Tibial artery (tissue), 4 donors: ENCODE results near the gene TMEM120A.
"Not testable (repeated sequence)": the region's sequence is repeated elsewhere in the genome, so short reads cannot be mapped to it uniquely, and the experiment has no call there.

ENCODE experiments used
- DNase-seq, 2 donors: peaks; one replicate each; pipeline ENCODE4 v3.0.0-alpha.2; 2019
- H3K27ac ChIP-seq, 2 donors: fragments of 200-600 bp; sonication (generic) in 1 of 2; 1 replicate in 1 of 2; 2 replicates in 1 of 2; pipeline ENCODE4 v1.5.1; 2018 to 2019; ENCODE audit warnings: mild to moderate bottlenecking in 1 of 2
- H3K27me3 ChIP-seq, 2 donors: fragments of 200-600 bp; sonication (generic) in 1 of 2; one replicate each; pipeline versions ENCODE4 v1.5.1 to v1.6.0; 2016 to 2019
- H3K36me3 ChIP-seq, 3 donors: fragments of 200-600 bp; sonication (generic) in 2 of 3; one replicate each; pipeline ENCODE4 v1.5.1; 2016 to 2019; ENCODE audit warnings: mild to moderate bottlenecking in 2 of 3
- H3K4me1 ChIP-seq, 4 donors: fragments of 200-600 bp; sonication (generic) in 2 of 4; 1 replicate in 3 of 4; 2 replicates in 1 of 4; pipeline ENCODE4 v1.5.1; 2016 to 2019
- H3K4me3 ChIP-seq, 2 donors: fragments of 200-600 bp; sonication (generic) in 1 of 2; 1 replicate in 1 of 2; 2 replicates in 1 of 2; pipeline ENCODE4 v1.5.1; 2018 to 2019; ENCODE audit warnings: mild to moderate bottlenecking in 2 of 2
- H3K9me3 ChIP-seq, 3 donors: fragments of 200-600 bp; sonication (generic) in 1 of 3; one replicate each; pipeline ENCODE4 v1.5.1; 2016 to 2019
- CTCF ChIP-seq, 2 experiments: fragments of 200-600 bp in 1 of 2; fragments of 450-650 bp in 1 of 2; IDR thresholded peaks; one replicate each; pipeline ENCODE4 v1.5.1; 2017 to 2019; ENCODE audit warnings: antibody characterized with exemption in 2 of 2, mild to moderate bottlenecking in 1 of 2, moderate library complexity in 1 of 2
- intact Hi-C: fragments of 100-400 bp; cut with DNase I; formaldehyde crosslinking; loops from one replicate; pipeline ENCODE4 v1.15.0; 2023; ENCODE audit warnings: low total_unique reads

TMEM120A gene

GRCh38 chr7:76009672-76010600, 15.5 kb upstream of the TMEM120A start:
- Histone ChIP-seq H3K27ac (peak overlapping the region in 1 of 2 donors; percentile 67), H3K27me3 (no peaks in the 10 kb centered on the region), H3K9me3 (no peaks in the 10 kb centered on the region), H3K4me1 (peaks cover 0 to 19% (median 3%) of the 10 kb centered on the region in 4 donors), H3K36me3 (peaks cover 0 to 28% (median 0%) of the 10 kb centered on the region in 3 donors), H3K4me3 (no peak overlapping the region)
- DNase-seq: no peak
- intact Hi-C loops: no loop called here
- TF ChIP-seq CTCF (IDR thresholded peaks at IDR 0.05): no peak

- intact Hi-C loops: no loop called here
- Histone ChIP-seq H3K9me3 (no peaks in the 10 kb centered on the region), H3K27ac (no peak overlapping the region), H3K4me3 (no peak overlapping the region), H3K27me3 (no peaks in the 10 kb centered on the region), H3K4me1 (peaks cover 0 to 19% (median 3%) of the 10 kb centered on the region in 4 donors), H3K36me3 (peaks cover 5 to 39% (median 7%) of the 10 kb centered on the region in 3 donors)
- no peak for DNase-seq
- TF ChIP-seq CTCF (IDR thresholded peaks at IDR 0.05): no peak
Observed at GRCh38 chr7:76008156-76008687, 13.8 kb upstream of the TMEM120A start.

- intact Hi-C loops, DNase-seq, H3K4me1 ChIP-seq, H3K4me3 ChIP-seq, H3K9me3 ChIP-seq, H3K27me3 ChIP-seq, H3K27ac ChIP-seq: not testable (repeated sequence)
- H3K36me3 ChIP-seq: peaks cover 7 to 48% (median 9%) of the 10 kb centered on the region in 3 donors
Observed at GRCh38 chr7:76005004-76005403, 10.6 kb upstream of the TMEM120A start.

- TF ChIP-seq CTCF (IDR thresholded peaks at IDR 0.05): no peak
- intact Hi-C loops: no loop called here
- H3K36me3 ChIP-seq: peaks cover 7 to 54% (median 9%) of the 10 kb centered on the region in 3 donors
- no peaks in the 10 kb centered on the region for H3K27me3 ChIP-seq
- no peak overlapping the region for H3K27ac ChIP-seq
- DNase-seq: no peak
- no peaks in the 10 kb centered on the region for H3K4me1 ChIP-seq
- H3K9me3 ChIP-seq: no peaks in the 10 kb centered on the region
- H3K4me3 ChIP-seq: no peak overlapping the region
Observed at GRCh38 chr7:76003351-76003750, 9.0 kb upstream of the TMEM120A start.

GRCh38 chr7:76002822-76003221, 8.4 kb upstream of the TMEM120A start:
- Histone ChIP-seq H3K27ac (no peak overlapping the region), H3K4me3 (no peak overlapping the region), H3K27me3 (no peaks in the 10 kb centered on the region), H3K9me3 (no peaks in the 10 kb centered on the region), H3K4me1 (no peaks in the 10 kb centered on the region), H3K36me3 (peaks cover 7 to 54% (median 9%) of the 10 kb centered on the region in 3 donors)
- intact Hi-C loops: no loop called here
- DNase-seq: no peak
- TF ChIP-seq CTCF (IDR thresholded peaks at IDR 0.05): no peak

GRCh38 chr7:76002139-76002538, 7.7 kb upstream of the TMEM120A start:
- H3K27ac ChIP-seq: no peak overlapping the region
- no peaks in the 10 kb centered on the region for H3K9me3 ChIP-seq
- no peaks in the 10 kb centered on the region for H3K4me1 ChIP-seq
- H3K4me3 ChIP-seq: no peak overlapping the region
- no peaks in the 10 kb centered on the region for H3K27me3 ChIP-seq
- H3K36me3 ChIP-seq: peaks cover 7 to 54% (median 9%) of the 10 kb centered on the region in 3 donors
- DNase-seq: no peak
- intact Hi-C loops: no loop called here
- TF ChIP-seq CTCF (IDR thresholded peaks at IDR 0.05): no peak
